ENCODE measurements around the gene CYB5R2.

The CYB5R2 gene

DNA sequence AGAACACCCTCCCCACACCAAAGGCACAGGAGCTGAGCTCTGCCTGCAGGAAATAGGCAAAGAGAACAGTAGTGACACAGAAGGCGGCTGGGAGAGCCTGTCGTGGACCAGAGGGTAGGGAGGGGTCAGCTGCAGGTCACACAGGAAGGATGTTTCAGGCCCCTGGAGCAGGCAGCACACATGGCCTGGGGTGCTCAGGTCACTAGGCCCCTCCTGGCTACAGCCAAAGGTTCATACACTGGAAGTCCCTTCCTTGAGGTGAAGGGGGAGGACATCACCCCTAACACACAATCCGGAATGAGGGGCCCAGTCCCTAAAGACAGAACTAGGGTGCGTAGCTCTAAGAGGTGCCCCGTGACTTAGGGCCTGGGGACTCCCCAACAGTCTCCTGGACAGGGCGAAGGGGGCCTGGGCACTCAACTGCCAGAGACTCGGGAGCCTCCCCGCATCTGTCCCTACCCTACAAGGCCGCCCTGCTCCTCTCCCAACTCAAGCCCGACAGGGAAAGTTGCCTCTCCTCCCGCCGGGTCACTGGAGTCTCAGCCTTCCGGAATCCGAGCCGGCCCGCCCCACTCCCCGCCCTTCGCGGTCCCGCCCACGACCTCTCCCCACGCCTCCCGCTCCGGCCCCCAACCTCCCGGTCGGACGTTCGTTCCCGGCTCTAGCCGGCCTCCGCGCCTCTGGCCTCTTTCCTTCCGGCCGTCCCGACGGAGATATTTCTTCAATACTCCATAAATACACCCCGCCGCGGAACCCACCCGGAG lies at the start of gene CYB5R2:
Gene CYB5R2 (minus strand): TSS at position 541 of the 764 bp plus-strand sequence. CDS start 675 bp downstream, outside the sequence.
- no peak for DNase-seq (ENCODE audit: low read depth)

DNA sequence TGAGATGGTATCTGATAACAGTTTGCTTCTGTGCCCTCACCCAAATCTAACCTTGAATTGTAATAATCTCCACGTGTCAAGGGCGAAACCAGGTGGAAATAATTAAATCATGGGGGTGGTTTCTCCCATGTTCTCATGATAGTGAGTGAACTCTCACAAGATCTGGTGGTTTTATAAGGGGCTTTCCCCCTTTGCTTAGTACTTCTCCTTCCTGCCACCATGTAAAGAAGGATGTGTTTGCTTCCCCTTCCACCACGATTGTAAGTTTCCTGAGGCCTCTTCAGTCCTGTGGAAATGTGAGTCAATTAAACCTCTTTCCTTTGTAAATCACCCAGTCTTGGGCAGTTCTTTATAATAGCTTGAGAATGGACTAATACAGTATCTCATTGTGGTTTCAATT lies 41.5 kb upstream of the CYB5R2 start:
- DNase-seq (ENCODE audit: low read depth), result no peak

DNA sequence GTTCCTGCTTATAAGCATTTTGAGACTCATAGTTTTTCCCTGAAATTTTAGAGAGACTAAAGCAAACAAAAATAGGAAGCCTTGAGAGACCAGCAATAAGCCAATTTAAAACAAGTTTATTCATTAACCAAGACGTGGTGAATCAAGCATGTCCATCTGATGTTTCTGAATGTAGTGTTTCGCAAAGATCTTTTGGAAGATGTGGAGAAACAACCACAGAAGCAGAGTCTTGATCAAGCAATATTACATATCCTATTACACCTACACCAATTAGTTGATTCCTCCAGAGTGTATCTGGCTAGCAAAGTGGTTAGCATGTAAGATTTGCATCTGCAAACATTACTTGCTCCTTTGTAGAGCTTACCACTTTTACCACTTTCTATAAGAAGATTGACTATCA lies 33.1 kb upstream of the CYB5R2 start, which contains the start of gene OVCH2:
Gene OVCH2 (minus strand): TSS at position 101 of the 400 bp plus-strand sequence. CDS start 83 bp downstream, at position 18.
- DNase-seq (ENCODE audit: low read depth), result no peak

DNA sequence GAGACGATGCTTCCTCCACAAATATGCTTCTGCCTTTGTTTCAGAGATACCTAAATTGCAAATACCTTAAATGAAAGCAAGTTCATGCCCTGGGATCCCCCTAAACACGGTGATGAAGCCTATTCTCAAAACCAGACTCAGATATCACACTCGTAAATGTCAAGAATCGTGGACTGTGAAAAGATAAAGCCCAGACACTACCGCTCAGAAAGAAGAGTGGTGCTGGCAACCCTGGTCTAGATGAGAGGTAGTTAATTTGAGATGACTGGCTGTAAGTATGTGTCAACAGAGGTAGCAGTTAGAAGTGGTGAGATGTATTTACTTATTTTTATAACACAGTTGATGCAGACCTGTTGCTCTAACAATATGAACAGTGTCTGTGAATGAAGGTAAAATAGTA lies 30.4 kb upstream of the CYB5R2 start:
- DNase-seq (ENCODE audit: low read depth), result no peak

DNA sequence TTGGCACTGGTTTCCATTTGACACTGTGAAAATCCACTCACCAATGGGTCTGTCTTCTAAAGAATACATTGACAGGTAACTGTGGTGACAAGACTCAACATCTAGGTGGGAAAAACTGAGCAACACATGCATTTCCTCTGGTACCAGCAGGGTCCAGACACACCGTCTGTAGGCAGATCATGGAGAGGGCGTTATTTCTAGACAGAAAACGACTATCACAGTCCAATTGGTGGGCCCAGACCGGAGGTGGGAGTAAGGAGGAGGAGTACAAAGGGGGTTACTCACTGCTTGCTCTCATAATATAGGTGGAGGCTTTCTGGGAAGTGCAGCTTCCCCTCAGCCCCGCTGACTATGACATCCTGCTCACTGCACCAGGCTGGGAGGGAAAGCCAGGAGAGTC lies 23.1 kb upstream of the CYB5R2 start:
- no peak for DNase-seq (ENCODE audit: low read depth)

DNA sequence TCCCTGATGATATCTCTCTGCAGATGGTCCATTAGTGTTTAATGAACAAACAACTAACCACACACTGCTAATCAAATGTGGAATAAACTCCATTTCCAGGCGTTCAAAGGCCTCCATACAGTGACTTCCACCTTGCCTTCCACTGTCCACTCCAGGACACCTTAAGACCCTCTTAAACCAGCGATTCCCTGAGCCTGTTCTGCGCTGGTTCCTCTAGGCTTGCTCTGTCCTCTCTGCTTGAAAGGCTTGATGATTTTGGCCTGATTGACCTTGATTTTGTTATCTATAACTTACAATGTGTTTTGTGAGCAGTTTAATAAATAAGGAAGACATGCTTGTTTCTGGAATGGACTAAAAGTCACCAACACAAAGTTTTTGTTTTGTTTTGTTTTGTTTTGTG lies 20.9 kb upstream of the CYB5R2 start:
- DNase-seq (ENCODE audit: low read depth), result no peak

DNA sequence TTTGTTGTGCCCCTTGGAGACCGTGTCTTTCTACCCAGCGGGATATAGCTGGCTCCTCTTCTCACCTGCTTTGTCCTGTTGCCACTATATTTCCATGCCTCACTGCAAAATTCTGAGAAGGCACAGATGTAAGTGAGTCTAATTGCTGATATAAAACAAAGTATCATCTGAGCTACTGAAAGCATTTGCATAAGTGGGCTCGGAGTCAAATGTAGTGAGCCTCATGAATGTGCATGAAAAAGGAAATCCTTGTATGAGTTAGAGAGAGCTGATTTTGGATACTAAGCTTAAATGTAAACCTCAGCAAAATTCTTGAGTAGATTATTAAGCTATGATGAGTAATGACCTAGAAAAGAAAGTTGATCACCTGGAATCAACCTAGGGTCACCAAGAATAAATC lies 19.1 kb upstream of the CYB5R2 start:
- DNase-seq (ENCODE audit: low read depth), result no peak

DNA sequence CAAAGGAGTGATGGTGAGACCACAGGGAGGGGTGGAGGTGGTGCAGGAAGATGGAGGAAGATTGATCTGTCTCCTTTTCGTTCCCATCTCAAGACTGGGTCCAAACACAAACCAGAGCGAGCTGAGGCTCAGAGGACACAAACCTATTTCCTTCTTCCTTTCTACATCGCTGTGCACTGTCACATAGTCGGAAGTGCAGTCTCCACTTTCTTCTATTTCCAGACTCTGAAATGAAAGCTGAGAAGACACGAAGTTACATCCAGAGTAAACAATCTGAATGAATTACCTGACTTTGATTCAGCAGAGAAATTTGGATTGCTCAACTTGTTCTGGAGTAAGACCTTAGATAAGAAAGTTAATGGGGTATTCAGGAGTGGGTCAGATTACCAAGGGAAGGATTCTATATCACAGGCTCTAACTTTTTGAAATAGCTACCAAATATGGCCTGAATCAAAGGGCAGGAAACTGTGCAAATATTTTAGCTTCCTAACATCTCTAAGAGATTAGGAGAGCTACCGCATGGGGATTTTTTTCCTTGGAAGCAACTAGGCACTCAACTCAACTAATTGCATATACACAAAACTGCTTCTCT lies 18.6 kb upstream of the CYB5R2 start:
- no peak for DNase-seq (ENCODE audit: low read depth)

DNA sequence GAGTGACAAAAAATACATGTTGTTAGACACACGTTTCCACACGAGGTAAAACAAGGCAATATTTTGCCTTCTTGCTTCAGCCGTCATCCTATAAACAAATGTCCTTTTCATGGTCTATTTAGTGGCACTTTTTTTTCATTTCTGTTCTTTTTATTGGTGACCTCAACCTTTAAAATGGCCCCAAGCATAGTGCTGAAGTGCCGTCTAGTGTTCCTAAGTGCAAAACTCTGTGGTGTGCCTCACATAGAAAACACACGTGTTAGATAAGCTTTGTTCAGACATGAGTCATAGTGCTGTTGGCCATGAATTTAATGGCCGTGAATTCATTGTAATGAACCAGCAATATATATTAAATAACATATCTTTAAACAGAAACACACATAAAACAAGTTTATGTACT lies 17.3 kb upstream of the CYB5R2 start:
- no peak for DNase-seq (ENCODE audit: low read depth)

DNA sequence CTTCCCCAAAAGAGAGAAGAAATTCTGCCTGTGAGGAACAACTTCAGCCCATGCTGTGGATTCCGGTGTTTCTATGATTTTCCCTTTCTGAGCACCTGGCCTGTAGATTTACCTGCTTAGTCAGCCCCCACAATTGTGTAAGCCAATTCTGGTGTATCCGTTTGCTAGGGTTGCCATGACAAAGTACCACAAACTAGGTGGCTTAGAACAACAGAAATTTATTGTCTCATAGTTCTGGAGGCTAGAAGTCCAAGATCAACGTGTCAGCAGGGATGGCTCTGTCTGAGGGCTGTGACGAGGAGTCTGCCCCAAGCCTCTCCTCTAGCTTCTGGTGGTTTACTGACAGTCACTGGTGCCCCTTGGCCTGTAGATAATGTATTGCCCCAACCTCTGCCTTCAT lies 15.9 kb upstream of the CYB5R2 start:
- DNase-seq (ENCODE audit: low read depth), result no peak

DNA sequence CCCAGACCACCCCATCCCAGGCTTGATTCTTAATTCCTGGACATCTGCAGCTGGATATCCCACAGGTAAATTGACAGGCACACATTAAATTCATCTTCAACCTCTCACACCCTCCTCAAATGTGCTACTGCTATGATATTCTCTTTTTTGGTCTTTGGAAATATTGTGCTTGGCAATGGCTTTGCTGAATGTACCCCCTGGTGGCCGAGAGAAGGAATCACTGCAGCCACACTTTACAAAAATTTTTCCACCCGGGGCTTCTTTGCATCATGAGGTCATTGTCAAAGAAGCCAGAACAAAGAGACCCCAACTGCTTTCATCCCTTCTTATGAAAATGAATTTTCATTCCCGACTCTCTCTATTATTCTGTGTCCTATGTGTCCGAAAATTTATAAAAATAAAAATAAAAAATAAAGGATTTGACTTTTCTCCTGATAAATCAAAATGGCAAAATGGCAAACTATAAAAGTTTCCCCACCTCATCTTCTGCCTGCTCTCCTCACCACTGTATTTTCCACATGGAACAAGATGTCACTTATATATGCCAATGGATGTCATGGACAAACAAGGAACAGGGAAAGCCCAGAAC lies 15.0 kb upstream of the CYB5R2 start:
- no peak for DNase-seq (ENCODE audit: low read depth)

DNA sequence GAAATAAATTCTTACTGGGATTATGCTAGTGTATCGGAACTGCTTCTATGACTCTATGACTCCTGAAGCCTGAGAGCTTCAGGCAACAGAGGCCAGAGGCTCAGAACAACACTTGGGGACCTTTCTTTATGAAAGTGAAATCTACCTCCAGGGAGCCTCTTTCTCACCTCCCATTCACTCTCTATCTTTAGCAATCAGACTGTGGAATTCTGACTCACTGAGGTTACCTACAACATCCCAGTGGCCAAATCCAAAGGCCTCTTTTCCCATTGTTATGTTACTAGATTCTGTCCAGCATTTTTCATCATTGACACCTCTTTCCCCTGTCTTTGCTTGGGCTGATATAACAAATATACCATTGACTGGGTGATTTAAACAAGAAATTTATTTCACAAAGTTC lies 14.1 kb upstream of the CYB5R2 start:
- DNase-seq (ENCODE audit: low read depth), result no peak

DNA sequence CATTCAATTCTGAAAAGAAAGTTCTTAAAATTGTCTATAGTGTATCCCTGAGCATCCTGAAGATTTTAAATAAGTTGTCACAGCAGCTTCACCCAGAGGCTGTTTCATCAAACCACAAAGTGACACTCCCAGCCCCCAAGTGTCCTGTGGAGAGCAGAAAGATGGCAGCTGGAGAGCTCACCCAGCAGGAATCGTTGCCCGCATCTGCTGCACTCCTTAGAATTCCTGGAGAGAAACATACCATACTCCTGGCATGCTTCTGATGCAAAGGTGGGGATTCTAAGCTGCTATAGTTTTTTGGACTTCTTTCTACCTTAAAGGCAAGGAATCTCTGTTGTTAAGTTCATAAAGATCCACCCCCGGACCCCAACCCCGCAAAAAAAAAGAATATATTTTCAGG lies 13.5 kb upstream of the CYB5R2 start:
- DNase-seq (ENCODE audit: low read depth), result no peak

DNA sequence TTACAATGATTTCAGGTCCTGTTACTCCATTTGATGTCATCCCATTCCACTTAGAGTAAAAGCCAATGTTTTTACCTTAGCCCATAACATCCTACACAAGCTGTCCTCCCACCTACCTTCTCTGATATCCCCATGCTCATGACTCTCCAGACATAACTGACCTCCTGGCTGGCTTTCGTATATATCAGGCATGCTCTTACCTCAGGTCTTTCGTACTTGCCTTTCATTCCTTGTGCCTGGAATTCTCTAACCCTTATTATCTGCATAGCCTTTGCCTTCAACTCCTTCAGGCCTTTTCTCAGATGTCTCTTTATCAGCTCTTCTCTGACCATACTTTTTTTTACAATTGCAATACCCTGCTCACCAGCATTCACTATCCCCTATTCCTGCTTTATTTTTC lies 10.3 kb upstream of the CYB5R2 start:
- DNase-seq (ENCODE audit: low read depth), result no peak

DNA sequence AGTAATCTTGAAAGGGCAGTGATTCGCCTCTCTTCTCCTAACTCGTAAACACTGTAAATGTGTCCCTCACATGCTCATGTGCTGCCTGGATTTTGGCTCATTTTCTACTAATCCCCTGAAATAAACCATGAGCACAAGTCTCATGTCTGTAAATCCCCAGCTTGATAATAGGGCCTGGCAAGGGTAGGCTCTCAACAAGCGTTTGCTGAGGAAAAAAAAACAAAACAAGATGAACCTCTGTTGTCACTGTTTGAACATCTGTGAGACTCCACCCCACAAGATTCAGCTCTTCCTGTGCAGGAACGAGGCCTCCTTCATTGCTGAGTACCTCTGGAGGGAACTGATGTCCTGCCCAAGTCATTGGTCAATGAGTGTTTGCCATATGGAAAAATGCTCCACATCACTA lies 4.5 kb upstream of the CYB5R2 start:
- no peak for DNase-seq (ENCODE audit: low read depth)

DNA sequence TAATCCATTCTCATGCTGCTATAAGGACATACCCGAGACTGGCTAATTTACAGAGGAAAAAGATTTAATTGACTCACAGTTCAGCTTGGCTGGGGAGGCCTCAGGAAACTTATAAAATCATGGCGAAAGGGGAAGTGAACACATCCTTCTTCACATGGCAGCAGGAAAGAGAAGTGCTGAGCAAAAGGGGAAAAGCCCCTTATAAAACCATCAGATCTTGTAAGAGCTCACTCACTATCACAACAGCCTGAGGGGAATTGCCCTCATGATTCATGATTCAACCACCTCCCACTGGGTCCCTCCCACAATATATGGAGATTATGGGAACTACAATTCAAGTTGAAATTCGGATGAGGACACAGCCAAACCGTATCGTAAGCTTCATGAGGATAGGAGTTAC lies 3.8 kb upstream of the CYB5R2 start:
- no peak for DNase-seq (ENCODE audit: low read depth)

DNA sequence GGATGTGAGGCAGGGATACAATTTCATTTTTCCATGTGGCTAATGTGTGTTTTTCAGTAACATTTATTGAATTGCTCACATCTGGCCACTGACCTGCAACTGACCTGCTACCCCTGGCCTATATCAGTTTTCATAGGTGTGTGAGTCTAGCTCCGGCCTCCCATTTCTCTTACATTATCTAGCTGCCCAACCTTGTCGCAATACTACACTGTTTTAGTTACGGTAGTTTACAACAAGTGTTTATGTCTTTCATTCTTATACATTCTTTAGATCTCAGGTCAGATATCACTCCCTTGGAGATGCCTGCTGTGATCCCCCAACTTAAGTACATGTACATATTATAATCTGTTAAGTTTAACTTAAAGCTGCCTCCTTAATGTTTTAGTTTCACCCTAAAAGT lies 2.3 kb upstream of the CYB5R2 start:
- no peak for DNase-seq (ENCODE audit: low read depth)

DNA sequence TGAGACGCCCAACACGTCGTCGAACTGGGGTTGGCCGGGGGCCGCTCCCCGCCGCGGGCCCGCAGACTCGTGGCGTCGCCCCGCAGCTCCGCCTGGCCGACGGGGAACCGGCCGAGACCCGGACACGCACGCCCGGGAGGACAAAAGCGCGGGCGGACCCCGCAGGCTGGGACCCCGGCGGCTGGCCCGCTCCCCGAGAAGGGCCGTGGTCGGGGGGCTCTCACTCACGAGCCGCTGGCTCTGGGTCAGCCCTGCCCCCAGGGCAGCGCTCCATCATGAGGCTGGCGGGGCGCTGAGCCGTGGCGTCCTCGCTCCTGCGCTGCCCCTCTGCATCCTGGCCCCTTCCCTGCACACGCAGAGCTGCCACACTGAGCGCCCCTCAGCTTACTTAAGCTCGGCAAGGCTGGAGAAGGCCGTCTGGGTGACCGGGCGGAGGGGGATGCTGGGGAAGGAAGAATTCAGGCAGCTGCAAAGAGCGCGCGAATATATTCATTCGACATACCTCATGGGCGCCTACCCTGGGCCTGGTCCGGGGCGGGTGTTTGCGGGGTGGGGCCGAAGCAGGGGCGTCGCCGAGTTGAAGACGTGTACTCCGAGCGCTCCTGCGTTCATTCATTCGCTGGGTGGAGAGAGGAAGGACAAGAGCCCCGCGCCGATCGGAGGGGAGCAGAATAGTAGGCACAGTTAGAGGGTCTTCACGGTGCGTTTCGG lies 579 bp upstream of the CYB5R2 start:
- no peak for DNase-seq (ENCODE audit: low read depth)

DNA sequence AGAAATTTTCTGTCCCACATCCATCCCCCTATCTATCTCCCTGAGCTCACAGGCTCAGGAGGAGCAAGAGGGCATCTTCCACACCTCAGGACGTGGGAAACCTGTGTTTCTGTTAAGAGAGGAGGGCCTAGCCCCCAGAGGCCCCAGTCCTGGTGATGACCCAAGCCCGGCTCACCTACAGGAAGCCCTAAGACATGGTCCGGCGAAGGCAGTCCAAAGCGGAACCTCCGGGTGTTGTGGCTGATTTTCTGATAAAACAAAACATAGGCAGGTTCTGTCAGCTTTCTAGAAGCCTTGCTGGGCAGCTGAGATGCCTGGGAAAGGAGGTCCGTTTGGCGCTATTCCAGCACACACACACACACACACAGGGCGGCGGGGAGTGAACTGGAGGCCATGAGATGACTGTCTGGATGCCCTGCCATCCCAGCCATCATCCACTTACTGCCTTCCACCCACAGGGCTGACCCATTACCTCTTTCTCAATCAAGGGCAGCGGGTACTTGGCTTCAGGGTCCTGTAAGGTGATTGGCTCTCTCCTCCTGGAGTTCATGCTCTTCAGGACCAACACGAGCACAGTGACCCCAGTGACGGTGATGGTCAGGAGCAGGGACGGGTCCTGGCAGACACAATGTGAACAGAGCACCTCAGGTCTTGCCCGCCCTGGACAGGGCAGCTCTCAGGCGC lies 882 bp downstream of the CYB5R2 start:
- DNase-seq (ENCODE audit: low read depth), result no peak

DNA sequence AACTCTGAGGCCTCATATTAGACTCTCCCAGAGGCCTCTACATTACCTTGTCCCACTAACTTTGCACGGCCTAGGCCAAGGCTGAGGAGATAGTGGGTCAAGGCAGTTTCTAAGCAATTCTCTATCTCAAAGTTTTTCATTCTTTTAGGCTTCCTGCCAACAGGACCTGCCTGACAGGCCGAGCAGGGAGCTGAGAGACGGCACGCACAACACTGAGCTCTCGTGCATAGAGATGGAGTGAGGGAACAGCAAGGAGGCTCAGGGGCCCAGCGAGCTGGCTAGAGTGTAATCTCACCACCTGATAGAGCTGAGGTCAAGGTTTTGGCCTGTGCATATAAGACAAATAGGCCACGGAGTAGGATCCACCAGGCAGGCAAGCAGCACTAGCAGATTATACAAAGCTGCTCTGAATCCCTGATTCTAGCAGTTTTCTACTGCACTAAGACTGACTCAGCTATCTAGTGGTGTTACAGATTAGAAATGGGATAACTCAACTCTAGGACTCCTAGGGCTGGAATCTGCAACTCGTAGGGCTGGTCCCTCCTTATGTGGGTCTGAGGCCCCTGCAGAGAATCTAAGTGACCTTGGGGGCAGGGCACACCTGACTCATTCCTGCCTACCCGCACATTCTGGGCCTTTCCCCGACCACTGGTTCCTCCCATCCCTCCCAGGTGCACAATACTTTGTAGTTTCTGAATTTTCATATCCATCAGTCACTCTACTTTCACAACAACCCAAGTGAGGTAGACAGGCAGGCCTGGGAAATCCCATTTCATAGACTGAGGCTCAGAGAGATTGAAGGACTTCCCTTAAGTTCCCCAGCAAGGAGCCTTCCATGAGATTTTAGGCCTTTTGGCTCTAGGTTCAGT lies 1.7 kb downstream of the CYB5R2 start:
- DNase-seq (ENCODE audit: low read depth), result no peak

DNA sequence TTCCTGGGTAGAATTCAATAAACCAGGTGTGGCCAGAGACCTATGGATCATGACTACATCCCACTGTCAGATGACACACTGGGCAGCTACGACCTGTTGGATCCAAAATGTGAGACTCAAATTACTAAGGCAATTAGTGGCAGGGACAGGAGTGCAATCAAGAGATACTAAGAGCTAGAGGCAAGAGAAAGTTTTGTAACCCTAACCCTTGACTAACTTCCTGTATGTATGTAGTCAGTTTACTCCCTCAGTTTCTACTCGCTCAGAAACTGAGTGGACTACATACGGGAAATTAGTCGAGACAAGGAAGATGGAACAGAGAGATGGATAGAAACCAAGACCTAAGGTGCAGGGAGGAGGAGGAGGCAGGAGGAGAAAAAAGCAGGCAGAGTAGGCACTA lies 2.7 kb downstream of the CYB5R2 start:
- no peak for DNase-seq (ENCODE audit: low read depth)

All from activated T-helper 9 cell treated with anti-CD3 and anti-CD28 coated beads, Interleukin-2, amount 50 U/mL, for 16 hours (primary cell).